ENCODE measurements around the gene DDB1.

DDB1 gene

DNA sequence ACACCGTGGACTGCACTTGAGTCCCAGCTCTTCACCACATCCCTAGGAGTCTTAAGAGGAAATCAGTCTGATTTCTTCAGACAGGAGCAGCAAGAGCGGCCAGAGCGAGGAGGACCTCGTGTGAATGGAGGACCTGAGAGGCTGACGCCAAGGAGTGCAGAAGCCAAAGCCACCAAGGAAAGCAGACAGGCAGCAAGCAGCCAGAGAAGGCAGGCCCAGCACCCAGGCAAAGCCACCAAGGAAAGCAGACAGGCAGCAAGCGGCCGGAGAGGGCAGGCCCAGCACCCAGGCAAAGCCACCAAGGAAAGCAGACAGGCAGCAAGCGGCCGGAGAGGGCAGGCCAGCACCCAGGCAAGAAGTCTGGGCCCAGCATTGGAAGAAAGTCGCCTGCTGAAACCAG lies 17.0 kb upstream of the DDB1 start:
- H3K4me3 ChIP-seq (replicated peaks; ENCODE audit: low read depth, low read length): no peak overlapping the region
- no peak for TF ChIP-seq CTCF (IDR thresholded peaks at IDR 0.05; ENCODE audit: low read depth, low read length, missing control alignments)
- DNase-seq (ENCODE audit: extremely low read depth, low read depth): no peak

GRCh38 chr11:61349189-61349751 lies 16.4 kb upstream of the DDB1 start:
- no peak for DNase-seq (ENCODE audit: extremely low read depth, low read depth)
- TF ChIP-seq CTCF (IDR thresholded peaks at IDR 0.05; ENCODE audit: low read depth, low read length, missing control alignments): no peak

DNA sequence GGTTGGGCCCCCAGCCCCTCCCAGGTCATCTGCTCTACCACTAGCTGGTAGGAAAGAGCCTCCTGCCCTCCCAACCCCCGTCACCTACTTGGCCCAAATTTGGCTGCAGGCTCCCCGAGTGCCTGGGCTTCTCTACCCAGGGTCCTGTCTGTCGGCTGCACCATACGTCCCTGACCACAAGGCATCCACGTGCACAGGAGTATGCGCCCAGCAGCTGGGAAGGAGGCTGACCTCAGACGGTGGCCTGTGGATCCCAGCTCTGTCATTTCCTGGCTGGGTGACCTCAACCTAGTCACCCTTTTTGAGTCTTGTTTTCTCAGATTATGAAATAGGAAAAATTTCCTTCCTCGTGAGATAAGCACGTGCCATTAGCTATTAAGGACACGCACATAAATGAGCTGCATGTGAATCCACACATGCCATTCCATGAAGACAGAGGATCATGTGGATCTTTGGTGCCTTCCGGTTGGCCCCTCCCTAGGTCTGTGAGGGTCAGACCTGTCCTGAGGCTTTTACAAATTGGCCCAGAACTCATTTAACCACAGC lies 15.1 kb upstream of the DDB1 start:
- no peak for TF ChIP-seq CTCF (IDR thresholded peaks at IDR 0.05; ENCODE audit: low read depth, low read length, missing control alignments)
- no peak for DNase-seq (ENCODE audit: extremely low read depth, low read depth)
- H3K4me3 ChIP-seq (replicated peaks; ENCODE audit: low read depth, low read length): no peak overlapping the region

More at GRCh38 chr11:61349189-61349751, 16.4 kb upstream of the DDB1 start:
- H3K4me3 ChIP-seq (replicated peaks; ENCODE audit: low read depth, low read length): no peak overlapping the region

- no peak overlapping the region for H3K4me3 ChIP-seq (replicated peaks; ENCODE audit: low read depth, low read length)
- TF ChIP-seq CTCF (IDR thresholded peaks at IDR 0.05; ENCODE audit: low read depth, low read length, missing control alignments): no peak
- DNase-seq (ENCODE audit: extremely low read depth, low read depth): no peak
These were observed 13.3 kb upstream of the DDB1 start for GRCh38 chr11:61345954-61346843.

DNA sequence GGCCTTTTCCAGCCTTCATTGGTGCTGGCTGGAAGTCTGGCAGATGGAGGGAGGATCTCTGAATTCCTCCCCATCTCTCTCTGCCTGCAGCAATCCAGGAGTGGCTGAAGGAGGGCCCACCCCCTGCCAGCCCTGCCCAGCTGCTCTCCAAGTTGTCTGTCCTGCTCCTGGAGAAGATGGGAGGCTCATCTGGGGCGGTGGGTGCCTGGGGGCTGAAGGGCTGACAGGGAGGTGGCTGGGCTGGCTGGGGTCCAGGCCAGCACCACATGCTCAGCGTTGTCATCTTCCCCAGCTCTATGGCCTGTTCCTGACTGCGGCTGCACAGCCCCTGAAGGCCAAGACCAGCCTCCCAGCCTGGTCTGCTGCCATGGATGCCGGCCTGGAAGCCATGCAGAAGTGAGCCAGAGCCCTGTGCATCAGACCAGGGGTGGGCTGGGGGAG lies 12.3 kb upstream of the DDB1 start:
- no peak overlapping the region for H3K4me3 ChIP-seq (replicated peaks; ENCODE audit: low read depth, low read length)
- no peak for TF ChIP-seq CTCF (IDR thresholded peaks at IDR 0.05; ENCODE audit: low read depth, low read length, missing control alignments)
- DNase-seq (ENCODE audit: extremely low read depth, low read depth): no peak

- no peak for DNase-seq (ENCODE audit: extremely low read depth, low read depth)
- TF ChIP-seq CTCF (IDR thresholded peaks at IDR 0.05; ENCODE audit: low read depth, low read length, missing control alignments): no peak
- no peak overlapping the region for H3K4me3 ChIP-seq (replicated peaks; ENCODE audit: low read depth, low read length)
These were observed 11.2 kb upstream of the DDB1 start for GRCh38 chr11:61343792-61344745.

All from HFF-Myc (cell line).